ENCODE data around the gene FGF14. TPM values are rescaled to one million over a fixed set of nuclear protein-coding genes. Genes with fewer than 3 reads are reported as not detected.

FGF14 gene
- total RNA-seq, 1 experiment from 2014 or later: not detected

GRCh38 chr13:102367836-102368235, 34.0 kb downstream of the FGF14 start:
- no peak for DNase-seq (ENCODE audit: low spot score)

GRCh38 chr13:102361113-102361512, 40.7 kb downstream of the FGF14 start:
- DNase-seq (ENCODE audit: low spot score): no peak

GRCh38 chr13:102359264-102359663, 42.6 kb downstream of the FGF14 start:
- DNase-seq (ENCODE audit: low spot score): no peak

- no peak for DNase-seq (ENCODE audit: low spot score)
These were observed 46.6 kb downstream of the FGF14 start for GRCh38 chr13:102355251-102355650.

- no peak for DNase-seq (ENCODE audit: low spot score)
These were observed 47.8 kb downstream of the FGF14 start for GRCh38 chr13:102354011-102354410.

- DNase-seq (ENCODE audit: low spot score): no peak
These were observed 50.3 kb downstream of the FGF14 start for GRCh38 chr13:102351521-102351920.

GRCh38 chr13:102347490-102347889, 54.4 kb downstream of the FGF14 start:
- no peak for DNase-seq (ENCODE audit: low spot score)

GRCh38 chr13:102346769-102347168, 55.1 kb downstream of the FGF14 start:
- no peak for DNase-seq (ENCODE audit: low spot score)

GRCh38 chr13:102344410-102344809, 57.4 kb downstream of the FGF14 start:
- no peak for DNase-seq (ENCODE audit: low spot score)

- DNase-seq (ENCODE audit: low spot score): no peak
These were observed 68.3 kb downstream of the FGF14 start for GRCh38 chr13:102333320-102334198.

- no peak for DNase-seq (ENCODE audit: low spot score)
These were observed 72.9 kb downstream of the FGF14 start for GRCh38 chr13:102328909-102329308.

- no peak for DNase-seq (ENCODE audit: low spot score)
These were observed 74.7 kb downstream of the FGF14 start for GRCh38 chr13:102327119-102327617.

GRCh38 chr13:102326381-102327118, 75.3 kb downstream of the FGF14 start:
- no peak for DNase-seq (ENCODE audit: low spot score)

GRCh38 chr13:102325321-102325720, 76.5 kb downstream of the FGF14 start:
- no peak for DNase-seq (ENCODE audit: low spot score)

- no peak for DNase-seq (ENCODE audit: low spot score)
These were observed 78.3 kb downstream of the FGF14 start for GRCh38 chr13:102323505-102323904.

GRCh38 chr13:102323012-102323411, 78.8 kb downstream of the FGF14 start:
- no peak for DNase-seq (ENCODE audit: low spot score)

GRCh38 chr13:102322211-102322610, 79.6 kb downstream of the FGF14 start:
- DNase-seq (ENCODE audit: low spot score): no peak

- no peak for DNase-seq (ENCODE audit: low spot score)
These were observed 83.6 kb downstream of the FGF14 start for GRCh38 chr13:102318233-102318632.

GRCh38 chr13:102317593-102317992, 84.3 kb downstream of the FGF14 start:
- no peak for DNase-seq (ENCODE audit: low spot score)

GRCh38 chr13:102316732-102317131, 85.1 kb downstream of the FGF14 start:
- no peak for DNase-seq (ENCODE audit: low spot score)

- DNase-seq (ENCODE audit: low spot score): no peak
These were observed 89.0 kb downstream of the FGF14 start for GRCh38 chr13:102312841-102313240.

- no peak for DNase-seq (ENCODE audit: low spot score)
These were observed 89.9 kb downstream of the FGF14 start for GRCh38 chr13:102311901-102312300.

GRCh38 chr13:102311419-102311796, 90.4 kb downstream of the FGF14 start:
- no peak for DNase-seq (ENCODE audit: low spot score)
